Lower lobe of right lung (tissue), 2 donors: Measurements from ENCODE around the gene EIF2B1. TPM values are rescaled to one million over a fixed set of nuclear protein-coding genes. Genes with fewer than 3 reads are reported as not detected.
"Not testable (repeated sequence)": the region's sequence is repeated elsewhere in the genome, so short reads cannot be mapped to it uniquely, and the experiment has no call there.

ENCODE experiments used
- ATAC-seq, 2 donors: fragments of 200-7000 bp; cut with Tn5 transposase; one replicate each; pipeline ENCODE4 v1.9.1; 2020 to 2022; ENCODE audit warnings: mild to moderate bottlenecking in 2 of 2, moderate library complexity in 2 of 2
- DNase-seq: peaks from one replicate; pipeline ENCODE4 v3.0.0-alpha.2; 2020
- H3K27ac ChIP-seq: fragments of 200-600 bp; one replicate; pipeline ENCODE4 v1.8.0; 2022
- H3K27me3 ChIP-seq: fragments of 200-600 bp; one replicate; pipeline ENCODE4 v1.8.0; 2022; ENCODE audit warnings: low read depth
- H3K36me3 ChIP-seq: fragments of 200-600 bp; one replicate; pipeline ENCODE4 v1.8.0; 2022; ENCODE audit warnings: mild to moderate bottlenecking
- H3K4me1 ChIP-seq: fragments of 200-600 bp; one replicate; pipeline ENCODE4 v1.8.0; 2022
- H3K4me3 ChIP-seq: fragments of 200-600 bp; one replicate; pipeline ENCODE4 v1.8.0; 2022; ENCODE audit warnings: mild to moderate bottlenecking
- H3K9me3 ChIP-seq: fragments of 200-600 bp; one replicate; pipeline ENCODE4 v1.8.0; 2022
- CTCF ChIP-seq: fragments of 200-600 bp; IDR thresholded peaks from one replicate; pipeline ENCODE4 v1.8.0; 2022; ENCODE audit warnings: antibody characterized with exemption, mild to moderate bottlenecking
- intact Hi-C: fragments of 100-400 bp; cut with DNase I; formaldehyde crosslinking; loops from one replicate; pipeline ENCODE4 v1.11.0; 2022
- total RNA-seq: library from RNA; stranded (reverse); fragmentation: NEBNext Ultra II Directional; extraction: Animal tissue kit (Norgen Biotek cat#: 25700); gene quantifications from one replicate; pipeline ENCODE4 v1.2.1, GENCODE V29; 2021
- donor health status: DM: no; HTN: yes; CAD: no; lungs with severe emphysema.

Gene EIF2B1
- total RNA-seq, 1 donor from 2014 or later, result 41.4 TPM

DNA sequence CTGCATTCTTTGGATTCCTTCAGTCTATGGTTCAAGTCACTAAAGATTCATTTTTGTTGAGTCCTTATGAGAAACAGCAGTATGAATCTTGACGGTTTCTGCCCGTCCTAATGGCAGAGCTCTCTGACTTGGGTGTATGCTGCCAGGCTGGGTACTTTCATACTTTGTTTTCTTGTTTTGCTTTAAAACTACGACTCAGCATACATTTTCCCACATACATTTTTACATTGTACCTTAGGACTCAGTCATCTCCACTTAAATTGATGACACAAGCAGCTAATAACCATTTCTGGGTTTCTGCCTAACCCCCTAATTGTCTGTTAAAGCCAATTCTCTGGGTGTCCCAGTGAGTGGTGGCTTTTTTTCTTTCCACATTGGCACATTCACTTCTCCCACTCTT is 36.4 kb downstream of the EIF2B1 start:
- no peaks in the 10 kb centered on the region for H3K27me3 ChIP-seq
- H3K36me3 ChIP-seq, result peaks cover 72% of the 10 kb centered on the region
- H3K27ac ChIP-seq, result no peak overlapping the region
- DNase-seq, result no peak
- ATAC-seq, result no peak
- H3K9me3 ChIP-seq, result no peaks in the 10 kb centered on the region
- H3K4me1 ChIP-seq, result peaks cover 15% of the 10 kb centered on the region
- TF ChIP-seq CTCF, result no peak
- intact Hi-C loops, result no loop called here
- no peak overlapping the region for H3K4me3 ChIP-seq

DNA sequence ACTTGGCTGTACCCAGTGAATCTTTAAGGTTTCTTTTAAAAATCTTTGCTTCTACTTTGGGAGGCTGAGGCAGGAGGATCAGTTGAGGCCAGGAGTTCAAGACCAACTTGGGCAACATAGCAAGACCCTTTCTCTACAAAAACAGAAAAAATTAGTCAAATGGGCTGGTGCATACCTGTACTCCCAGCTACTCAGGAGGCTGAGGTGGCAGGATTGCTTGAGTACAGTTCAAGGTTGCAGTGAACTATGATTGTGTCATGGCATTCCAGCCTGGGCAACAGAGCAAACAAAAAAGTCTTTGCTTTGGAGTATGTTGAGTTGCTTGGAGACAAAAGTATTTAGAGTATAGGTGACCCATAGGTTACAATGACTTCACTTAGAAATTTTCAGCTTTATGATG is 37.8 kb downstream of the EIF2B1 start:
- Histone ChIP-seq H3K9me3 (no peaks in the 10 kb centered on the region), H3K4me3 (no peak overlapping the region), H3K27me3 (no peaks in the 10 kb centered on the region), H3K27ac (no peak overlapping the region), H3K36me3 (peaks cover 85% of the 10 kb centered on the region), H3K4me1 (peaks cover 24% of the 10 kb centered on the region)
- no peak for DNase-seq
- peak; percentile 63 to 84 for ATAC-seq
- TF ChIP-seq CTCF, result no peak
- intact Hi-C loops, result no loop called here

GRCh38 chr12:123591702-123592481 is 41.6 kb downstream of the EIF2B1 start:
- Histone ChIP-seq H3K4me1 (peaks cover 52% of the 10 kb centered on the region), H3K36me3 (peaks cover 100% of the 10 kb centered on the region), H3K9me3 (no peaks in the 10 kb centered on the region), H3K27ac (no peak overlapping the region), H3K27me3 (no peaks in the 10 kb centered on the region), H3K4me3 (no peak overlapping the region)
- ATAC-seq (peak in 1 of 2 donors; percentile 74), DNase-seq (no peak)
- intact Hi-C loops, result no loop called here
- no peak for TF ChIP-seq CTCF

DNA sequence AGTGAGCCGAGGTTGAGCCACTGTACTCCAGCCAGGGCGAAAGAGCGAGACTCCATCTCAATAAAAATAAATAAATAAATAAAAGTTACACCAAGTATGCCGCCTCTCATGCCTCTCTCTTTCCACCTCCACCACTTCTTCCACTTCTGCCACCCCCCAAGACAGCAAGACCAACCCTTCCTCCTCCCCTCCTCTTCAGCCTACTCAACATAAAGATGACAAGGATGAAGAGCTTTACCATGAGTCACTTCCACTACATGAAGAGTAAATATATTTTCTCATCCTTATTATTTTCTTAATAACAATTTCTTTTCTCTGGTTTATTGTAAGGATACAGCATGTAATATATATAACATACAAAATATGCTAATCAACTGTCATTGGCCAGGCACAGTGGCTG is 52.7 kb downstream of the EIF2B1 start:
- Histone ChIP-seq H3K4me3 (no peak overlapping the region), H3K4me1 (peaks cover 26% of the 10 kb centered on the region), H3K9me3 (no peaks in the 10 kb centered on the region), H3K27ac (no peak overlapping the region), H3K27me3 (no peaks in the 10 kb centered on the region), H3K36me3 (no peaks in the 10 kb centered on the region)
- ATAC-seq (no peak), DNase-seq (no peak)
- intact Hi-C loops, result no loop called here
- TF ChIP-seq CTCF, result no peak

GRCh38 chr12:123578829-123579228 is 54.7 kb downstream of the EIF2B1 start:
- ATAC-seq, H3K27ac ChIP-seq, H3K9me3 ChIP-seq, DNase-seq, H3K27me3 ChIP-seq, H3K4me3 ChIP-seq, intact Hi-C loops, H3K36me3 ChIP-seq: not testable (repeated sequence)
- H3K4me1 ChIP-seq, result peaks cover 18% of the 10 kb centered on the region

DNA sequence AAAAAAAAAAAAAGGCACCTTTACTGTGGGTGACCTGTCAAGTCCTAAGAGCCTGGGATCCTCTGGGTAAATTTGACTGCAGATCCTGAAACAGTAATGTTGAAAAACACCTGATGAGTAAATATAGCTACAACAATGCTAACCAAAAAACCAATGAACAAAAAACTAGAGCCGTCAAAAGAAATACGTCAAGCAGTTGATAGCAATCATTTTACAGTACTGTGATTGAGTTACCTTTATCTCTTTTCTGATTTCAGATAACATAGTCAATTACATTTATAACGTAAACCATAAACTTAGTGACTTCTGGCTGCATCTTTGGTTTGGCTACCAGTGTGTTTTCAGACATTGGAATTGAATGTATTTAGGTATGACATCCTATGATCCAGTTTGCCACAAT is 55.2 kb downstream of the EIF2B1 start:
- Histone ChIP-seq H3K27ac (no peak overlapping the region), H3K4me3 (no peak overlapping the region), H3K36me3 (no peaks in the 10 kb centered on the region), H3K9me3 (no peaks in the 10 kb centered on the region), H3K27me3 (no peaks in the 10 kb centered on the region), H3K4me1 (peaks cover 16% of the 10 kb centered on the region)
- ATAC-seq (no peak), DNase-seq (no peak)
- intact Hi-C loops, result no loop called here
- TF ChIP-seq CTCF, result no peak
